Stimulated activated CD4-positive, alpha-beta T cell treated with anti-CD3 and anti-CD28 coated beads, Interleukin-4, amount 100 ng/mL, for 1 hour (primary cell): ENCODE data around the gene DLX1.

ENCODE experiments used
- DNase-seq: peaks from one replicate; pipeline ENCODE4 v3.0.0-alpha.2; 2020

The DLX1 gene

DNA sequence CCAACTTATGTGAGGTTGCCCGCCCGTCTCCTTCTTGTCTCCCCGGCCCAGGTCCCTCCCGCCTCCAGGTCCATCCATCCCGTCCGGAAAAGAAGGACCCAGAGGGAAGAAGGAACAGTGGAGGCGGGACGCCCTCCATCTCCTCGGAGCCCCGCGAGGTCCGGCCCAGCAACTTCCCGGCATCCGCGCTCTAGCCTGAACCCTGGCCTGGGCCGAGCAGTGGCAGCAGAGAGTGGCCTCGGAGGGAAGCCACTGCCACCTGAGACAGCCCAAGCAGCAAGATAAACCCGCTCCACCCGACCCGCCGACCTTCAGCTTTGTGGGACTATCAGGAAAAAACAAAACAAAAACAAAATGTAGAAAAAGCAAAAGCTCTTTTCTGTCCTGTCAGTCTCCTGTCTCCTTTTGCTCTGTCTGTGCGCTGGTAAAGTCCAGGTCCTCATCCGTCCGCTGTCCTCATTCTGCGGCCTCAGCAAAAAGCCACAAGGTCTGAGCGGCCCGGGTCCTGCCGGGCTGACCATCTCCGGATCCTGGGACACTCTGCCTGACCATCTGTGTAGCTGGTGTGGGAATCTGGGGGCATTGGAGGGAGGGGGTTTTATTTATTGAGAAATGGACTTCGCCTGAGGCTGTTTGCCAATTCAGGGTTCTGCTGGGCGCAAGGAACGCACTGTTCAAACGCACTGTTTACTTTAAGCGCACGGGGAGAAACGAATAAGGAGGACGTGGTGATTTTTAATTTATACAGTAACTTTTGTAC is 3.1 kb downstream of the DLX1 start:
- DNase-seq: no peak

DNA sequence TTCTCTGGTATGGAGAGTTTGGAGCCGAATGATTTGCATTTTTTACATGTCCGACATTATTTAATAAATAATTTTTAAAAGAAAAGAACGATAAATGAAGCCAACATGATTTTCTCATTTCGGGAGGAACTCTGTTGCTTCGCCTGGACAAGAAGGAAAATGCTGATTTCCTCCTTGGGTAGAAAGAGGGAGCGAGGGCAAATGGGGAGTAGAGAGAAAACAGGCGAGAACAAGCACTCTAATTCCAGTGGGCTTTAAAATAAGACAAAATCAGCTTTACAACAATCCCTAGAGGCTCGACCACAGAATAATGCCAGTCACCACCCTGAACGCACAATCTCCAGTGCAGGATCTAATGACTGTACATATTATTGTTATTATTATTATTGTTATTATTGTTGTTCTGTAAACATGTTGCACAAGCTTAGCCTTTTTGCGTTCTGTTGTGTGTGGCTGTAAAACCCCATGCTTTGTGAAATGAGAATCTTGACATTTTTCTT is 3.7 kb downstream of the DLX1 start:
- no peak for DNase-seq

- no peak for DNase-seq
Measured at GRCh38 chr2:172089633-172090032, 4.3 kb downstream of the DLX1 start.

DNA sequence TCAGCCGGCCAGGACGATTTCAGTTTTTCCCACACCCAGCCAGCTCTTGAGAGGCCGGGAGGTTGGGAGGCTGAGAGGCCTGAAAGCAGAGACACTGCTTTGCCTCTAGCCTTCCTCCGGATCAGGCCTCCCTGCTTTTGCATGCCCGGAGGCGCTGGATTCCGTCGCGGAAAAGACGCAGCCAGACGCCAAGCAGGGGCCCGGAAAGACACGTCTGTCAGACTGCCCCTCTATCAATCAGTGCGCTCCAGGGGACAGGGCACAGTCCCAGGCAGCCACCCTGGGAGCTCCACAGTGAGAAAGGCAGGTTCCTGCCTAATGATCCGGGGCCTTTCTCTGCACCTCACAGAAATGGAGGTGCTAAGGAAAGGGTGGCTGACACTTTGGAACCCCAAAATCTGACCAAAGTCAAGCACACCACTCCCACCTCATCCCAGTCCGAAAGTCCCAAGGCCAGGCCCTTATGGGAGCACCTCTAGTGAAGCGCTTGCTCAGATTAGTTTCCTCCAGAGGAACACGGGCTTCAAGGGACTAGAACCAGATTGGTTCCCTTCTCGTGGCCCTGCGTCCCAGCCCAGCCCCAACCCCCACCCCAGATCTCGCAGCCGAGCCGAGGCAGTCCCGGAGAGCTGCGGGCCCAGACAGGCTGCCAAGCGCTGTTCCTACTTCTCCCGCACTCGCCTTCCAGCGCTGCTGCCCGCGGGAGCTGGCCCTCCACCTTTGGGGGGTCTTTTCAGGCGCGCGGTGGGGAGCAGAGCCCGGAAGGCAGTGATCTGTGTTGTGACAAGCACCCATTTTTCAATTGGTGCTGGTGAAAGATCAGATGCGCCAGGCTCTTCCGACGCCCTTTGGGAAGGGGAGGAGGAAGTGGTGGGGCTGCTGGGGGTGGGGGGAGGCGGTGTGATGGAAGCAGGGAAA is 5.0 kb downstream of the DLX1 start:
- DNase-seq: no peak

- DNase-seq: no peak
Measured at GRCh38 chr2:172091000-172091641, 5.8 kb downstream of the DLX1 start.

DNA sequence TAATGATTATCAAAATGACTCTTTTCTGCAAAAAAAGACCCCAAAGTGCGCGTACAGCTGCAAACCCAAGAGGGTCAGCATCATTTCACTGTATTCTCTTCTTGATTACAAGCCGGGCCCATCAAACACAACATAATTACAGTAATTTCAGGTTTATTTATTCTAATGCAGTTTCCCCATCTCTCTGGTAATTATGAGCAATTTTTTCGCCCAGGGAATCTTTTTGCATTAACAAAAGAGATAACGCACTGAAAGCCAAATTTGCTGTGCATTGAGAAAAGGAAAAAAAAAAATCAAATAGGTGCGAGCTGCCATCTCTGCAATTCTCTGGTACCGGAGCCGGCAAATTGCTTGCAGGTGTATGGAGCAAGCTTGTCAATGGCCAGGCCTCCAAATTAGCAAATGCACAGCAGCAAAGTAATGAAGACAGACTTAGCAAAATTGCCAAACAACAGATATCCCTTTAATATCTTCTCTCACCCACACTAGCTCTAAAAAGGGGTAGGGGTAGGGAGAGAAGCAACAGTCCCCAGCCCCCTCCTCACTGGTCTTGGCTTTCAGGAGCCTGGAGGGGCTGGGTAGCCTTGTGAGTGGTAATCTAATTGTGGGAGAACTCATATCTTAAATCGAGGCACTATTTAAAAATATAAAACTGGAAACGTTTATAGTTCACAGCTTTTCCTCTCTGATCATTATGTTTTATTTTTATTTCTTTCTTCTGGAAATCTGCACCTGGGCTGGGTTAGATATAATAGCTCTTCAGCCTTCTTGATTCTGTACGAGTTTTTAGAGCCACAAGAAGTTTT is 6.7 kb downstream of the DLX1 start:
- DNase-seq: no peak

GRCh38 chr2:172092716-172093415 is 7.6 kb downstream of the DLX1 start:
- no peak for DNase-seq

- DNase-seq: no peak
Measured at GRCh38 chr2:172093416-172094293, 8.3 kb downstream of the DLX1 start.

DNA sequence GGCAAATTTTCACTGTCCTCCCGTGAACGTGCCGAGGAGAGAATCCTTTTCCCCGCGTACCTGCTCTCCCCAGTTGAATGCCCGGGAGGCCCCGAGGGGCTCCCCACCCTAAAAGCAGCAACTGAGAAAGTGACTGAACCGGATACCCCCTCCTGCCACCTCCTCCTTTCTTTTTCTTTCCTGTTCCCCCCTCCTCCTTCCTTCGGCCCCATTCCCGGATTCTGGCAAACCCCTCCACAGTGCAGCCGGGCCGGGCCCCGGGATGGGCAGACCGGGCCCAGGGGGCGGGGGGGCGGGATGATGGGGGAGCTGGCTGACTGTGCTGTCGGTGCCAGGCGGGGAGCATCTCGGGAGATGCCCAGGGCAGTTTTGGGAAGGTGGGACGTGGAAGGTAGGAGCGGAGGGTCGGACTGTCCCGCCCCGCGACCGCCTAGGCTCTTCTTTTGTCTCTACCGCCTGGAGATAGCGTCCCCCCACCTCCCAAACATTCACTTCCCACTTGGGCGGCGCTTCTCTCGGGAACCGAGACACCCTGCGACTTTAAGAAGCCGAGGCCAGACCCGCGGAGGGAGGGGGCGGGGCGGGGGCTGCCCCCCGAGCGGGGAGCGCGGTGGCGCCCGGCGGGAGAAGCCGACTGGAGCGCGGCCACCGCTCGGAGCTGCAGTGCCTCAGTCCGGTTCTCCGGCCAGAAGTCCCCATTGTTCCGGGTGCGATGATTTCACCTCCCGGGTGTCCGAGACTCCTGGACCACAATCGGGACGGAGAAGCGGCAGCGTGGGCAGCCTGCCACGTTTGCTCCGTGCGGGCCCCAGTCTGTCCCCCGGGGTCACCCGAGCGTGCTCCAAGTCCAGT is 9.2 kb downstream of the DLX1 start:
- no peak for DNase-seq

DNA sequence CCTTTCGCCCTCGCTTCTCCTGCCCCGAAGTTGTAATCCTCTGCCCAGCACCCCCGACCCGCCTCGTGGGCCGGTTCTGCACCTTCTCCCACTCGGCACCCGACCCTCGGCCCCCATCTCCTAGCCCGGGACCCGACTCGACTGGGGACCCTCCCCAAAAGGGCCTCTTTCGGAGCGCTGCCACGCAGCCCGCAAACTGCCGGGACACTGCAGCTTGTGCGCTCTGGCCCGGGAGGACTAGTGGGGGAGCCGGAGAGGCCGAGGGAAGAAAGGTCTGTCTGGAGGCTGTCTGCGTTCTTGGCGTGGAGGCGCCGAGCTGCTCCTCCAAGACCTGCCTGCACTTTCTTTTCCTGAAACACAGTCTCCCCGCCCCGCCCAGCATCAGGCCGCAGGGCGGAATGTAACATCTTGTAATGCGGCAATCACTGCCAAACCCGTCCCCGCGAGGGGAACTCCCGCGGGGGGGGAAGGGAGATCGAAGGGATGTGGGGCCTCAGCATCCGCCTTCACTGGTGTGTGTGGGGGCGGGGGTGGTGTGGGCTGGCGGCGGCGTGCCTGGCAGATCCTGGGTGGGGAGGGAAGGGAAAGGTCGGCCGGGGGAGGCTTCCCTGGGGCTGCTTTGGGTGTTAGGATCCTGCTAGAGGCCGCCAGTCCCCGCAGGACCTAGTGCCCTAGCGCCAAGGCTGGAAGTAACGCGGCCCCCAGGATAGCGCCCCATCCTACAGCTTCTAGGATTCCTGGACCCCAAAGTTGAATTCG is 10.0 kb downstream of the DLX1 start:
- peak; percentile 61 for DNase-seq

DNA sequence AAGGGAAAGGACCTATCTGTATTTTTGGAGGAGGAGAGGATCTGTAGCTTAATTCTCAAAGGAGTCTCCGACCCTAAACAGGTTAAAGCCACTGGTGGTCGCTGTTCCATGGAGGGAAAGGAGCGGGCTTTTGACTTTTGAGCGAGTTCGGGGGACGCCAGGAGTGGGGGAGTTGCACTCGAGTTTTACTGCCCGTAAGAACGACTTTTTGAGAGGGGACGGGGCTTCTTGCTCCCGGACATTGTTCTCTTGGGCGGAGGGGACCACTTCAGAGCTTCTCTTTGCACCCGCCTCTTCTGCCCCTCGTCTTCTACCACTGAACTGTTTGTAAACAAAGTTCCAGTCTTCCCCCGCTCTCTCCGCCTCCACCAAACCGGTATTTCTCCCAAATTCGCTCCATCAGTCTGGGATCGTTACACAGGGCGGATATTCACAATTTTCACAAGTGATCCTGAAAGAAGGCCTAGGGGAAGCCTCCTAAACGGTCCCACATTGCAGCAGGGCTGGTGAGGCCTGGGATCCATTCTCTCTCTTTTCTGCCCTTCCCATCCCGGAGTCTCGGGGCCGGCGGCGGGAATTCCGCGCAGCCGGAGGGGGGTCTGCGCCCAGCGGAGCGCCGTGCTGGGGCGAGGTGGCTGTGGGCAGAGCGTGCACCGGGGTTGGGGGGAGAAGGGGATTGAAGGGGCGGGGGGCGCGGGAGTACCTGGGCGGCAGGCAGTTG is 10.8 kb downstream of the DLX1 start:
- no peak for DNase-seq

DNA sequence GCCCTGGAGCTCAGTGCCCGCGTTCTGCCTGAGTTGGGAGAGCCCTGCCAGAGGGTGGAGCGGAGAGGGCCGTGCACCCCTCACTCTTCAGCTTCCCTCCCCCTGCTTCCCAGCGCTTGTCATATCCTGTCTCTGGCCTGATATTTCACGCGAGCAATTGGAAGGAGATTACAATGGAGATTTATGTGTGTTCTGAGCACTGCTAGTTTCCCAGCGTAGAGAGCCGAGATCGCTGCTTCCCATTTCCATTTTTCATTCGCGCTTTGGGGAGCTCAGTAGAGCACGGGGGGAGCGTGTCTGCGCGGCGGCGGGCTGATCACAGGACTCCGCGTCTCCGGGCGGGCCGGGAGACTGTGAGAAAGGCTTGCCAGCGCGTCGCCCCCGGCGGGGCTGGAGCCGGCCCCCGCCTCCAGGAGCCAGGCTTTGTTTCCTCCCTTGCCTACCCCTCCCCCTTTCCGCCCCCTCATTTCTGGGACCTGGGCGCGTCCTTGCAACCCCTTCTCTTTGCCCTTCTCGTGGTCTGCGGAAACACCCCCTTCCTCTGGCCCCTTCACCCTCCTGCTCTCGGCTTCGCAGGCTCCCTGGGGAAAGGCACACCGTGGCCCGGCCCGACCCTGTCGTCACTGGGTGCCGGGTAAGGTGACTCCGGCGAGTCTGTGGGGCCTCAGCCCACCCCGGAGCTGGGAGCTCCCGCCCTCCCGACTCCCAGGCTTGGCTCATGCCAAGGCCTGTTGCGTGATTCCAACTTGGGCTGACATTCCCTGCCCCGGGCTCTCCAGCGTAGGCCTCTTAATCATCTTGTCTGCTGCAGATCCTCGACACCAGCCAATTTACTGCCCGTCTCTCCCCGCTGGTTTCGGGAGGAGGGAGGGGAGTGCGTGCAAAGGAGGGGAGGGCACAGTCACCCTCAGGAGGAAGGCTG is 11.6 kb downstream of the DLX1 start:
- DNase-seq: no peak

GRCh38 chr2:172097557-172098131 is 12.3 kb downstream of the DLX1 start:
- no peak for DNase-seq

GRCh38 chr2:172098287-172098649 is 13.0 kb downstream of the DLX1 start:
- no peak for DNase-seq

- peak; percentile 52 for DNase-seq
Measured at GRCh38 chr2:172098650-172099471, 13.6 kb downstream of the DLX1 start.
